Neuronal stem cell (in vitro differentiated cells): Measurements from ENCODE around the gene RNF38.

Source experiments
- DNase-seq: peaks from one replicate; pipeline ENCODE4 v3.0.0-alpha.2; 2013; ENCODE audit warnings: low spot score
- H2AFZ ChIP-seq: one replicate; pipeline ENCODE4 v1.6.1; 2013; ENCODE audit warnings: mild to moderate bottlenecking, low read length, inconsistent platforms
- H2AK5ac ChIP-seq: 2 replicates; pipeline ENCODE4 v1.6.1; 2013; ENCODE audit warnings: low read depth, mild to moderate bottlenecking, inconsistent platforms, low read length, moderate library complexity, mixed read lengths
- H2BK120ac ChIP-seq: 2 replicates; pipeline ENCODE4 v1.6.1; 2013; ENCODE audit warnings: low read depth, mild to moderate bottlenecking, inconsistent platforms, low read length, moderate library complexity, mixed read lengths
- H2BK12ac ChIP-seq: one replicate; pipeline ENCODE4 v1.6.1; 2013; ENCODE audit warnings: low read length, inconsistent platforms
- H2BK15ac ChIP-seq: 2 replicates; pipeline ENCODE4 v1.6.1; 2013; ENCODE audit warnings: mild to moderate bottlenecking, low read length, inconsistent platforms, mixed read lengths
- H2BK5ac ChIP-seq: one replicate; pipeline ENCODE4 v1.6.1; 2013; ENCODE audit warnings: inconsistent platforms, mild to moderate bottlenecking, low read length, moderate library complexity
- H3K14ac ChIP-seq: one replicate; pipeline ENCODE4 v1.6.1; 2013; ENCODE audit warnings: low read length, inconsistent platforms
- H3K18ac ChIP-seq: 2 replicates; pipeline ENCODE4 v1.6.1; 2013; ENCODE audit warnings: low read length, inconsistent platforms
- H3K23ac ChIP-seq: 2 replicates; pipeline ENCODE4 v1.6.1; 2013; ENCODE audit warnings: low read depth, mild to moderate bottlenecking, mixed read lengths, low read length, inconsistent platforms; ENCODE audit not compliant: poor library complexity
- H3K27ac ChIP-seq: replicated peaks from 3 replicates; pipeline ENCODE4 v1.5.1; 2013; ENCODE audit warnings: low read length, inconsistent platforms
- H3K27me3 ChIP-seq, 3 experiments: 2 replicates each; pipeline ENCODE4 v1.6.1; 2013; ENCODE audit warnings: low read length in 3 of 3, mild to moderate bottlenecking in 2 of 3, inconsistent platforms in 1 of 3, low read depth in 1 of 3, mixed read lengths in 1 of 3, moderate library complexity in 1 of 3; ENCODE audit not compliant: control insufficient read depth in 3 of 3, insufficient read depth in 3 of 3
- H3K36me3 ChIP-seq, 2 donors: replicated peaks in 1 of 2; 2 replicates each; pipeline ENCODE4 v1.6.1; 2013; ENCODE audit warnings: low read length in 2 of 2; ENCODE audit not compliant: control insufficient read depth in 2 of 2, insufficient read depth in 2 of 2
- H3K4ac ChIP-seq: 2 replicates; pipeline ENCODE4 v1.6.1; 2013; ENCODE audit warnings: inconsistent platforms, mild to moderate bottlenecking, low read length, moderate library complexity
- H3K4me1 ChIP-seq, 2 donors: 1 replicate in 1 of 2; 2 replicates in 1 of 2; pipeline ENCODE4 v1.6.1; 2013; ENCODE audit warnings: low read length in 2 of 2, low read depth in 1 of 2; ENCODE audit not compliant: control insufficient read depth in 2 of 2, insufficient read depth in 1 of 2
- H3K4me2 ChIP-seq: one replicate; pipeline ENCODE4 v1.6.1; 2013; ENCODE audit warnings: mild to moderate bottlenecking, low read length, inconsistent platforms; ENCODE audit not compliant: insufficient read depth, poor library complexity, severe bottlenecking
- H3K4me3 ChIP-seq, 2 donors: 2 replicates each; pipeline ENCODE4 v1.5.1; 2013; ENCODE audit warnings: low read length in 2 of 2, mild to moderate bottlenecking in 2 of 2, inconsistent platforms in 1 of 2, moderate library complexity in 1 of 2
- H3K79me1 ChIP-seq: one replicate; pipeline ENCODE4 v1.6.1; 2013; ENCODE audit warnings: low read depth, mild to moderate bottlenecking, inconsistent platforms, low read length, moderate library complexity
- H3K9ac ChIP-seq: one replicate; pipeline ENCODE4 v1.6.1; 2013; ENCODE audit warnings: mild to moderate bottlenecking, low read depth, low read length, inconsistent platforms; ENCODE audit not compliant: poor library complexity
- H3K9me3 ChIP-seq, 2 donors: replicated peaks in 1 of 2; 2 replicates each; pipeline versions ENCODE3 to v1.6.1; 2013; ENCODE audit warnings: low read length in 2 of 2, mild to moderate bottlenecking in 2 of 2, inconsistent platforms in 1 of 2, low read depth in 1 of 2, mixed read lengths in 1 of 2, moderate library complexity in 1 of 2; ENCODE audit not compliant: control insufficient read depth in 2 of 2, insufficient read depth in 1 of 2
- H4K8ac ChIP-seq: one replicate; pipeline ENCODE4 v1.6.1; 2013; ENCODE audit warnings: low read depth, mild to moderate bottlenecking, inconsistent platforms, low read length, moderate library complexity
- H4K91ac ChIP-seq: one replicate; pipeline ENCODE4 v1.6.1; 2013; ENCODE audit warnings: low read length, low read depth, mild to moderate bottlenecking, inconsistent platforms; ENCODE audit not compliant: poor library complexity
- WGBS, 2 donors: extraction: QIAGEN DNeasy Blood & Tissue Kit; methylation state at CpG; one replicate each; pipeline ENCODE4 v1.1.7; 2013; ENCODE audit warnings: missing lambda C conversion rate in 2 of 2, mixed read lengths in 1 of 2; ENCODE audit not compliant: insufficient read length in 2 of 2, insufficient replicate concordance in 1 of 2; ENCODE audit errors: extremely low coverage in 2 of 2; 5-methylcytosine and 5-hydroxymethylcytosine counted together

Gene RNF38

DNA sequence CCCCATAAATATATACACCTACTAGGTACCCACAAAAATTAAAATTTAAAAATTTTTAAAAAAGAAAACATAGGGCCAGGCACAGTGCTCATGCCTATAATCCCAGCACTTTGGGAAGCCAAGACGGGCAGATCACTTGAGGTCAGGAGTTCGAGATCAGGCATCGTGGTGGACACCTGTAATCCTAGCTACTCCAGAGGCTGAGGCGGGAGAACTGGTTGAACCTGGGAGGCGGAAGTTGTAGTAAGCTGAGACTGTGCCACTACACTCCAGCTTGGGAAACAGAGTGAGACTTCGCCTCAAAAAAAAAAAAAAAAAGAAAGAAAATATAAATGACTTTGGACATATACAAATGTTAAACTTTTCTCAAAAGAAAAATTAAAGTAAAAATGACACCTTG is 33.3 kb upstream of the RNF38 start:
- peaks cover 0 to 21% of the 10 kb centered on the region in 2 donors for H3K36me3 ChIP-seq
- no CpG with 5 or more reads among the region's 6 CpGs for WGBS, 2 donors
- peaks cover 3% of the 10 kb centered on the region for H3K79me1 ChIP-seq
- no peak for DNase-seq
- no peak overlapping the region for H2AFZ ChIP-seq
- H2BK12ac ChIP-seq: no peak overlapping the region
- H2BK5ac ChIP-seq: no peak overlapping the region
- no peaks in the 10 kb centered on the region for H3K9me3 ChIP-seq
- H3K4me2 ChIP-seq: no peak overlapping the region
- H3K4me1 ChIP-seq: peaks cover 3 to 4% of the 10 kb centered on the region in 2 donors
- no peak overlapping the region for H3K23ac ChIP-seq
- no peak overlapping the region for H3K9ac ChIP-seq
- H4K8ac ChIP-seq: no peak overlapping the region
- no peak overlapping the region for H4K91ac ChIP-seq
- no peak overlapping the region for H2BK15ac ChIP-seq
- H3K18ac ChIP-seq: no peak overlapping the region
- no peak overlapping the region for H3K4me3 ChIP-seq
- H2AK5ac ChIP-seq: no peak overlapping the region
- H2BK120ac ChIP-seq: no peak overlapping the region
- H3K14ac ChIP-seq: no peak overlapping the region
- no peaks in the 10 kb centered on the region for H3K27me3 ChIP-seq
- H3K27ac ChIP-seq: no peak overlapping the region
- H3K4ac ChIP-seq: no peak overlapping the region

DNA sequence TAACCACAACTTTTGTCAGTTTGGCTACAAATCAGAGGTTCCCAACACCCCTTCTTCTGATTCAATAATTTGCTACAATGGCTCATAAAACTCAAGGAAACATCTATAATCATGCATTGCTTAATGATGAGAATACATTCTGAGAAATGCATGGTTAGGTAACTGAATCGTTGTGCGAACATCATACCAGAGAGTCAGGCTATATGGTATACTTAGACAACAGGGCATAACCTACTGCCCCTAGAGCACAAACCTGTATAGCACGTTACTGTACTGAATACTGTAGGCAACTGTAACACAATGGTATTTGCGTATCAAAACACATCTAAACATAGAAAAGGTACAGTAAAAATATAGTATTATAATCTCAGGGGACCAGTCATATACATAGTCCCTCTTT is 31.0 kb upstream of the RNF38 start:
- Histone ChIP-seq H3K27ac (no peak overlapping the region), H4K91ac (no peak overlapping the region)

DNA sequence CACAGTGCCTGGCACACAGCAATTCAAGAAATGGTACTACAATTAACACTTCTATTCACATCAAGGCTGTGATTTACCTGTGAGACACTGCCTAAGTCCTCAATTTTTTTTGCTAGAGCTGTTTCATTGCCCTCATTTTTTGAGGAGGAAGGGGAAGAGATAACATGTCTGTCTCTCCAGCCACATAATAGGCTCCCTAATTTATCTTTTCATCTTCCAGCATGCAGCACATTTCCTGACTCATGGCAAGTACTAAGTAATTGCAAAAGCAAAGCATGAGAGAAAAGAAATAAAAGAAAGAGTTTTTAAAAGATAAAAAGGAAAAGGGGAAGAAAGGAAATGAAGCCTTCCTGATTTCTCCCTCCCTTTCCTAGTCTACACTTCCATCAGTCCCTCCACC is 26.9 kb upstream of the RNF38 start:
- no peak overlapping the region for H3K9ac ChIP-seq
- no peak overlapping the region for H4K91ac ChIP-seq
- no peak overlapping the region for H3K23ac ChIP-seq
- no peak overlapping the region for H3K4ac ChIP-seq
- no peak overlapping the region for H4K8ac ChIP-seq
- H2BK120ac ChIP-seq: no peak overlapping the region
- peaks cover 0 to 4% of the 10 kb centered on the region in 2 donors for H3K4me1 ChIP-seq
- H3K14ac ChIP-seq: no peak overlapping the region
- peaks cover 0 to 35% of the 10 kb centered on the region in 2 donors for H3K36me3 ChIP-seq
- no peak overlapping the region for H2AK5ac ChIP-seq
- no peak overlapping the region for H2BK12ac ChIP-seq
- H3K18ac ChIP-seq: no peak overlapping the region
- no peak overlapping the region for H2BK5ac ChIP-seq
- DNase-seq: no peak
- no peak overlapping the region for H2AFZ ChIP-seq
- H2BK15ac ChIP-seq: no peak overlapping the region
- H3K27ac ChIP-seq: no peak overlapping the region
- no peaks in the 10 kb centered on the region for H3K27me3 ChIP-seq
- peaks cover 2 to 8% of the 10 kb centered on the region in 2 donors for H3K9me3 ChIP-seq
- H3K4me3 ChIP-seq: no peak overlapping the region
- H3K79me1 ChIP-seq: peaks cover 3% of the 10 kb centered on the region
- H3K4me2 ChIP-seq: no peak overlapping the region

More for the DNA sequence above, 31.0 kb upstream of the RNF38 start:
- Histone ChIP-seq H3K9me3 (peaks cover 0 to 8% of the 10 kb centered on the region in 2 donors), H2AFZ (no peak overlapping the region), H3K14ac (no peak overlapping the region), H3K4me3 (no peak overlapping the region), H2BK5ac (no peak overlapping the region), H2AK5ac (no peak overlapping the region), H3K79me1 (no peaks in the 10 kb centered on the region), H2BK120ac (no peak overlapping the region), H3K4me1 (no peaks in the 10 kb centered on the region), H2BK15ac (no peak overlapping the region), H3K4ac (no peak overlapping the region), H2BK12ac (no peak overlapping the region), H3K18ac (no peak overlapping the region), H3K23ac (no peak overlapping the region), H3K36me3 (peaks cover 0 to 25% of the 10 kb centered on the region in 2 donors), H3K4me2 (no peak overlapping the region), H3K27me3 (no peaks in the 10 kb centered on the region), H3K9ac (no peak overlapping the region), H4K8ac (no peak overlapping the region)
- DNase-seq: no peak
- WGBS, 2 donors: no CpG with 5 or more reads among the region's 4 CpGs

DNA sequence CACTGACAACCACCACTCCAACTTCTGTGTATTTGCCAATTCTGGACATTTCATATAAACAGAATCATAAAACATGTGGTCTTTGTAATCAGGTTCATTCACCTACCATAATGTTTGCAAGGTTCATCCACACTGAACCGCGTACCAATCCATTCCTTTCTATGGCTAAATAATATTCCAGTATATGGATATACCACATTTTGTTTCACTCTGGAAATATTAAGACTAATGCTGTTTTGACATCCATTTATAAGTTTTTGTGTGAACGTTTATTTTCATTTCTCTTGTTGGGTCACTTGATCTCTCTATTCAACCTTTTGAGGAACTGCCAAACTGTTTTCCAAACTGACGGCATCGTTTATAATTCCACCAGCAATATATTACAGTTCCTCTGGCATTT is 26.3 kb upstream of the RNF38 start:
- WGBS, 2 donors: no CpG with 5 or more reads among the region's 5 CpGs
- Histone ChIP-seq H2AK5ac (no peak overlapping the region), H4K91ac (no peak overlapping the region), H2AFZ (no peak overlapping the region), H3K4me3 (no peak overlapping the region), H3K14ac (no peak overlapping the region), H3K36me3 (peaks cover 0 to 39% of the 10 kb centered on the region in 2 donors), H3K27ac (no peak overlapping the region), H3K4ac (no peak overlapping the region), H2BK12ac (no peak overlapping the region), H3K27me3 (no peaks in the 10 kb centered on the region), H3K79me1 (peaks cover 3% of the 10 kb centered on the region), H3K9me3 (peaks cover 2 to 8% of the 10 kb centered on the region in 2 donors), H3K4me1 (peaks cover 0 to 4% of the 10 kb centered on the region in 2 donors), H2BK120ac (no peak overlapping the region), H3K9ac (no peak overlapping the region), H4K8ac (no peak overlapping the region), H3K4me2 (no peak overlapping the region), H3K18ac (no peak overlapping the region), H2BK15ac (no peak overlapping the region), H2BK5ac (no peak overlapping the region), H3K23ac (no peak overlapping the region)
- DNase-seq: no peak
